Activated CD4-positive, alpha-beta memory T cell treated with anti-CD3 and anti-CD28 coated beads for 36 hours (primary cell): Measurements from ENCODE around the gene DDX41. TPM values are rescaled to one million over a fixed set of nuclear protein-coding genes. Genes with fewer than 3 reads are reported as not detected.

Source experiments
- CTCF ChIA-PET: fragments of 350-600 bp; sonication (Branson Sonifier 250); formaldehyde crosslinking; loops from one replicate; lab custom pipeline; 2021; ENCODE audit warnings: antibody characterized with exemption, inconsistent platforms; lab: Charles Lee
- POLR2A ChIA-PET: fragments of 350-600 bp; sonication (Branson Sonifier 250); formaldehyde crosslinking; loops from one replicate; lab custom pipeline; 2021; ENCODE audit warnings: antibody characterized with exemption; lab: Charles Lee
- DNase-seq: peaks from one replicate; pipeline ENCODE4 v3.0.0-alpha.2; 2020
- H3K27ac Mint-ChIP-seq: one replicate; pipeline ENCODE4 v1.8.0; 2021; ENCODE audit warnings: mixed read lengths
- H3K27me3 Mint-ChIP-seq: one replicate; pipeline ENCODE4 v1.8.0; 2021; ENCODE audit warnings: mixed read lengths
- H3K36me3 Mint-ChIP-seq: one replicate; pipeline ENCODE4 v1.8.0; 2021; ENCODE audit warnings: mixed read lengths
- H3K4me1 Mint-ChIP-seq: one replicate; pipeline ENCODE4 v1.8.0; 2021; ENCODE audit warnings: low read depth, mixed read lengths
- H3K4me3 Mint-ChIP-seq: one replicate; pipeline ENCODE4 v1.8.0; 2021; ENCODE audit warnings: mild to moderate bottlenecking, mixed read lengths
- H3K9me3 Mint-ChIP-seq: one replicate; pipeline ENCODE4 v1.8.0; 2021; ENCODE audit warnings: mixed read lengths
- intact Hi-C: fragments of 100-400 bp; cut with micrococcal nuclease; formaldehyde crosslinking; loops from one replicate; pipeline ENCODE4 v1.15.1; 2023
- total RNA-seq, 2 experiments: library from RNA; stranded (reverse); gene quantifications; one replicate each; pipeline ENCODE4 v1.2.3, GENCODE V29; 2021

DDX41 gene
- total RNA-seq, 2 experiments from 2014 or later: 143 to 145 TPM

DNA sequence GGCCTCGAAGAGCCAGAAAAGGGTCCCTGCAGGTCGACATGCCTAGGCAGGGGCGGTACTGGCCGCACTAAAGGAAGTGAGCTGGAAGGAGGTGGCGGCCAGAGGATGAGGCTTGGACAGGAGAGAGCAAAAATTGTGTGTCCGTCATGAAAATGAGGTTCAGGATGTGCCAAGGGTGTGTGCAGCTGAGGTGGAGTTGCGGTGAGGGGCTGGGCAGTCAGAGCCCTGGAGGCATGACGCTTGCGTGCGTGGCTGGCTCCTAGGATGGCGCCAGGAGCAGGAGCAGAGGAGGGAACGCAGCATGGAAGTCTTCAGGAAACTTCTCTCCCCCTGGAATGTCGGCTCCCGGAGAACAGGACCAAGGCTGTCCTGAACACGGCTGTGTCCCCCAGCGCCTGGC, 13.9 kb downstream of the DDX41 start:
- POLR2A ChIA-PET: no interaction called here
- H3K9me3 Mint-ChIP-seq: no peaks in the 10 kb centered on the region
- peaks cover 8% of the 10 kb centered on the region for H3K27me3 Mint-ChIP-seq
- H3K27ac Mint-ChIP-seq: no peak overlapping the region
- no peak for DNase-seq
- H3K36me3 Mint-ChIP-seq: no peaks in the 10 kb centered on the region
- intact Hi-C loops: no loop called here
- H3K4me3 Mint-ChIP-seq: no peak overlapping the region
- H3K4me1 Mint-ChIP-seq: peaks cover 9% of the 10 kb centered on the region
- CTCF ChIA-PET: interaction anchor here (0.5 to 5.4 kb wide), 12 partner anchors 10 to 590 kb away, joined by 3 to 67 read pairs (median 10); partner anchors contain the start of genes DDX41 and PFN3

DNA sequence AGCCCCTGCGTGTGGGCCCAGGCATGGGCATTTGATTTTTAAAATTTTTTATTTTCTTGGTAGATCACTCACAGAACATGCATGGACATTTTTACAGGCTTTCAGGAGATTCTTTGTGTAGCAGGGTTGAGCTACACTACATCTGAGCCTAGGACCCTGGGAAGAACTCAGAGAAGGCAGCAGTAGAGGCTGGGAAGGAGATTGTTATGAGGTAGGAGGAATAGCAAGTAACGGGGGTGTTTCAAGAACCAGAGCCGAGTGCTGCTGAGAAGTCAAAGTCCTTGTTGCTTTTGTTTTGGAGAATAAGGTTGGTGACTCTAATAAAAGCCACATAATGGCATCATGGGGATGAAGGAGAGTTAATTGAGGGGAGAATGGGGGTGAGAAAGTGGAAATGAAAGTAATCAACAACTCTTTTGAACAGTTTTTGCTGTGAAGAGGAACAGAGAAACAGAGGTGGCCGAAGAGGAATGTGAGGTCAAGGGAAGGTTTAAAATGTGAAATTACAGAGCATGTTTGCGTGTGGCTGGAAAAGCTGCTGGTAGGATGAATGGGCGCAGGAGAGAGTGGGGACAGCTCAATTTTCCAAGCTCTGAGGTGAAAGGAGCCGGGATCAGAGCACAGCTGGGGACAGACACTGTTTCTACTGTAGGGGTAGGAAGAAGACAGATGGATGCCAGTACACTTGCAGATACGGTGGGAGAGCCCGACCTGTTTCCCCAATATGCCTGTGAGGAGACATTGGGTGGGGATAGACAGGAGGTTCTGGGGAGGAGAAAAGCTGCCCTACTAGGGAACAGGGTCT, 14.7 kb downstream of the DDX41 start:
- ChIA-PET POLR2A (interaction anchor here (1.0 to 1.3 kb wide), 3 partner anchors 47 to 192 kb away, joined by 3 to 4 read pairs (median 3); no protein-coding TSS in a partner anchor), CTCF (interaction anchor here (0.6 to 5.4 kb wide), 33 partner anchors 8 to 482 kb away, joined by 3 to 67 read pairs (median 4); partner anchors contain the start of genes DDX41, DOK3 and PFN3)
- Mint-ChIP-seq H3K4me3 (no peak overlapping the region), H3K27me3 (peaks cover 8% of the 10 kb centered on the region), H3K9me3 (no peaks in the 10 kb centered on the region), H3K27ac (no peak overlapping the region), H3K4me1 (peaks cover 12% of the 10 kb centered on the region), H3K36me3 (no peaks in the 10 kb centered on the region)
- DNase-seq: no peak
- intact Hi-C loops: no loop called here

DNA sequence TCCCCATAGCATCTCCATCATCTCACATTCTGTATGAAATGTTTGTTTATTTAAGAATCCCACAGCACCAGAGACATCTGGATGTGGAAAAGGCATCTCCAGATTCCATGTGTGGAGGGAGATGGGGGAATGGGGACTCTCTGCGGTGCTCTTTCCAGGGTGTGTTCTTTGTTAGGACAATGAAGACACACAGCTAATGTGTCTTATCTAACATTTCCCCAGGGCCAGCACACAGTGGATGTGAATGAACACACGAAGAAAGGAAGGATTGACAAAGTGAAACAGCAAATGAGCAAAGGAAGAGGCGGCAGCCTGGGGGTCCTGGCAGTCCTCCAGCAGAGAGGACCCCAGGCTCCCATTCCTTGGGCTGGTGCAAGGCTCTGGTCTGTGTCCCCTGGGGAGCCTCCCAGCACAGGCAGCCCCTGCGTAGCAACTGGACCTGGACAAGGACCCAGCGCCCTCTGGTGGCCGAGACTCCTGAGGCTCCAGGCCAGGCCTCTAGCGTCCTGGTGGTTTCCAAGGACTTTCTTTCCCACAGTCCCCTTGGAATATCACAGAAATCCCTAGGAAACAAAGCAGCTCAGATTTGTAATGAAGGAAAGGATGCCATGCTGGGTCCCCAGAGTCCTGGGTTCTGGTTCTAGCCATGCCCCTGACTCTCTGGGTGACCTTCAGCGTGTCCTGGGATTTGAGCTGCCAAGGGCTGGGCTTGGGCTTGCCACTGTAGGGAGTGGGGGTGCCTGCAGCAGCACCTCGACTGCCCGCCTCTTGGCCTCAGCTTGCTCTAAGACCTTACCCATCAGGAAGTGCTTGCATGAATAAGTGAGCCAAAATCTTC, 15.9 kb downstream of the DDX41 start:
- peak; percentile 88 for DNase-seq
- intact Hi-C loops: no loop called here
- no peak overlapping the region for H3K27ac Mint-ChIP-seq
- no peaks in the 10 kb centered on the region for H3K9me3 Mint-ChIP-seq
- peaks cover 12% of the 10 kb centered on the region for H3K4me1 Mint-ChIP-seq
- H3K36me3 Mint-ChIP-seq: no peaks in the 10 kb centered on the region
- H3K4me3 Mint-ChIP-seq: no peak overlapping the region
- ChIA-PET POLR2A (interaction anchor here (0.6 to 1.3 kb wide), 5 partner anchors 21 to 191 kb away, joined by 3 to 4 read pairs (median 3); no protein-coding TSS in a partner anchor), CTCF (interaction anchor here (0.6 to 5.4 kb wide), 40 partner anchors 9 to 481 kb away, joined by 3 to 67 read pairs (median 4); partner anchors contain the start of genes DDX41, DOK3 and PFN3)
- peaks cover 8% of the 10 kb centered on the region for H3K27me3 Mint-ChIP-seq

DNA sequence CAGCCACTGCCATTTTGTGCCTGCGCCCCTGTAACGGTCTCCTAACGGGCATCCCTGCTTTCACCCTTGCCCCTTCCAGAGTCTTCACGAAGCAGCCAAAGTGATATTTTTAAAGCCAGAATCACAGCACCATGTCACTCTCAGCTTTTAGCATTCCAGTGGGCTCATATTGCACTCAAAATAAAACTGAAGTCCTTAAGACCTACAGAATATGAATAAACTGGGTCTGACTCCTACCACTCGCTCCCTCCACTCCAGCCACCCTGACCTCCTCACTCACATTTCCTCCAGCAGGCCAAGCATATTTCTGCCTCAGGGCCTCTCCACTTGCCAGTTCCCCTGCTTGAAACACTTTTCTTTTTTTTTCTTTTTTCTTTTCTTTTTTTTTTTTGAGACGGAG, 16.9 kb downstream of the DDX41 start:
- POLR2A ChIA-PET: interaction anchor here (1.2 kb wide), 1 partner anchor 96 kb away, joined by 3 read pairs; no protein-coding TSS in a partner anchor
- no peaks in the 10 kb centered on the region for H3K9me3 Mint-ChIP-seq
- no peak overlapping the region for H3K4me3 Mint-ChIP-seq

DNA sequence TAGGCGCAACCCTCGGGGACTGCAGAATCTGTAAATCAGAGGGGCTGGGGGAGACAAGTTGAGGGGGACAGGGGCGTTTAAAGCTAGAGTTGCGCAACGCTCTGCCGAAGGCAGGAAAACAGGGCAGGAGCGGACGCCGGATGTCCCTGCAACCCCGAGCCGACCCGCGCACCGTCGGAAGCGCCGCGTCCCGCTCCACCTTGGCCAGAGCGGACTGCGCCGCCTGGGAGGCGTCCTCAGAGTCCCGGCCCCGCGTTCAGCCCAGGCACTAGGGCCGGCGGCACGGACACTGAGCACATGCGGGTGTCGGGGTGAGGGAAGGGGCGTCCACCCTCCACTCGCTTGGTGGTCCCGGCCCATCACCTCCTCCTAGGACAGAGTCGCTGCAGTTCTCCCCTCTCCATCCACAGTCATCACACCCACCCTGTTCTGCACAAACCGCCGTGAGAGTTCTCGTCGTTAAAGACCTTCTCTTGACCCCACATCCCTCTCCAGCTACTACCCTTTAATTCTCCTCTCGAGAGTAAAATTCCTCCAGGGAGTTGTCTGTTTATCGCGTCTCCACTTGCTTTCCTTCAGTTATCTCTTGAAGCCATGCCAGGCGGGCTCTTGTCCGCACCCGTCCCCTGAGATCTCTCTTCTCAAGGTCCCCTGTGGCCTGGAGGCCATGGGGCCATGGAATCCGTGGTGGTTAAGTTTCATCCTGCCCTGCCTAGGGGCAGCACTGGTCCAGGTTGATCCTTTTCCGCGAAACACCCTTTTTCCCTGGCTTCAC, 18.6 kb downstream of the DDX41 start:
- H3K36me3 Mint-ChIP-seq: no peaks in the 10 kb centered on the region
- DNase-seq: peak; percentile 62
- peaks cover 8% of the 10 kb centered on the region for H3K27me3 Mint-ChIP-seq
- ChIA-PET CTCF (interaction anchor here (0.7 to 4.2 kb wide), 11 partner anchors 26 to 188 kb away, joined by 3 to 23 read pairs (median 4); no protein-coding TSS in a partner anchor), POLR2A (interaction anchor here (0.7 to 1.4 kb wide), 7 partner anchors 17 to 147 kb away, joined by 3 to 5 read pairs (median 3); no protein-coding TSS in a partner anchor)
- H3K4me1 Mint-ChIP-seq: peaks cover 26% of the 10 kb centered on the region
- no peaks in the 10 kb centered on the region for H3K9me3 Mint-ChIP-seq
- intact Hi-C loops: loop anchor here (5.0 kb wide), 1 partner anchor 386 kb away; no protein-coding TSS in a partner anchor
- peak overlapping the region; percentile 82 for H3K4me3 Mint-ChIP-seq
- H3K27ac Mint-ChIP-seq: peak overlapping the region; percentile 23

More for the DNA sequence above, 16.9 kb downstream of the DDX41 start:
- intact Hi-C loops: loop anchor here (5.0 kb wide), 1 partner anchor 388 kb away; no protein-coding TSS in a partner anchor
- CTCF ChIA-PET: interaction anchor here (0.8 to 5.4 kb wide), 11 partner anchors 10 to 195 kb away, joined by 3 to 67 read pairs (median 6); partner anchors contain the start of genes DOK3 and PFN3
- Mint-ChIP-seq H3K4me1 (peaks cover 14% of the 10 kb centered on the region), H3K27me3 (peaks cover 8% of the 10 kb centered on the region), H3K27ac (no peak overlapping the region), H3K36me3 (no peaks in the 10 kb centered on the region)
- no peak for DNase-seq

DNA sequence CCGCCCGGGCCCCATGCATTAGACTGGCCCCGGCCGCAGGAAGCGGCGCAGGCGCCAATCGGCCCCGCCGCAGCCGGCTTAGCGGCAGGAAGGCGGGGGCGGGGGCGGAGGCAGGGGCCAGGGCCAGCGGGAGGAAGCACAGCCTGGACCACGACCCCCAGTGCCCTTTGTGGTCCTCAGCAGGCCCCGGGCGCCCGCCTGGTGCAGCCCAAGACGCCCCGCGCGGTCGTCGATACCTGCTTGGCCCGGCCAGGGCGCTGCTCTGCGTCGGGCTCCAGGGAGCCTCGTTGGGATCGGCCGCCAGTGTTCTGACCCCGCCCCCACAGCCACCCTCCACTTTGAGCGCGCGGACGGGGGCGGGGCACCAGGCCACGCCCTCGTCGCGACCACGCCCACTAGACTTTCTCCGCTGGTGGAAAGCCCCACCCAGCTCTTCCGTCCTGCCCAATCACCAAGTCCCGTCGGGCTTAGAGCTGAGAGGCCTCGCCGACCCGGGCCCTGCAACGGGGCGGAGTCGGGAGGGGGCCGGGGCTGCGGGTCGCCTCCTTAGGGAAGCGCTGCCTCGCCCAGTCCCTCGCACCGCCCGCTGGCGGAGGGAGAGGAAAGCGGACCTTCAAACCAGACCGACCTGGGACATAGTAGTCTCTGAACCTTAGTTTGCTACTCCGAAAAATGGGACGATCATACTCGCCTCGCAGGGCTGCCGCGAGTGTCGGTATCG, 19.3 kb downstream of the DDX41 start, which contains the start of gene PDLIM7:
TSS of gene PDLIM7 (minus strand) at position 313 of the 721 bp plus-strand sequence. CDS start 1,092 bp downstream, outside the sequence.
- intact Hi-C loops: loop anchor here (1.0 to 5.0 kb wide), 7 partner anchors 19 to 385 kb away; partner anchors contain the start of gene GRK6
- Mint-ChIP-seq H3K27ac (peak within 1 kb of the TSS; percentile 23), H3K9me3 (no peaks in the 10 kb centered on the region), H3K4me1 (peaks cover 27% of the 10 kb centered on the region), H3K27me3 (peaks cover 8% of the 10 kb centered on the region), H3K36me3 (no peaks in the 10 kb centered on the region), H3K4me3 (peak within 1 kb of the TSS; percentile 82)
- ChIA-PET POLR2A (interaction anchor here (0.7 to 1.4 kb wide), 7 partner anchors 18 to 147 kb away, joined by 3 to 5 read pairs (median 3); no protein-coding TSS in a partner anchor), CTCF (interaction anchor here (0.7 to 4.2 kb wide), 10 partner anchors 25 to 188 kb away, joined by 3 to 23 read pairs (median 4); no protein-coding TSS in a partner anchor)
- peak; percentile 96 for DNase-seq

DNA sequence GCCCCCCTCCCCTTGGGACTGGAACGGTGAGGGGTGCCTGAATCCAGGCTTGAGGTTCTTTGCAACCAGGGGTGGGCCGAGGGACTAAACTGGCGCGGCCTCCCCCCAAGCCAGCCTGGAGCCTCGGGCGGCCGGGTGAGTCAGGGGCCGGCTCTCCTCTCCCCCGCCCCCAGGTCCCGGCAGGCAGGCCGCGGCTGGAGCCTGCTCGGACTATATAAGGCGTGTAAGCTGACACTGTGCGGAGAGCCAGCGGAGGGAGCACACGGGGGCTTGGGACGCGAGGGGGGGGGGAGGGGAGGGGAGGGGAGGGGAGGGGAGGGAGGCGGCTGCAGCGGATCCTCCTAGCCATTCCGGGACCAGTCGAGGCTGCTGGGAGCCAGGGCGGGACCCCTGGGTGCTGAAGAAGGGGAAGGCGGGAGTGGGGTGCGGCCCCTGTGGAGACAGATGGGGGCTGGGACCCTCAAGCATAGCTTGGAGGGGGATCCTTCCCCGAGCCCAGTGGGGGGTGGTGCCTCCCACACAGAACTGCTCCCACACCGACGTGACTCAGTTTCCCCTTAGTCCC, 20.0 kb downstream of the DDX41 start:
- Mint-ChIP-seq H3K27ac (no peak overlapping the region), H3K27me3 (peaks cover 8% of the 10 kb centered on the region), H3K4me3 (peak overlapping the region; percentile 82), H3K9me3 (no peaks in the 10 kb centered on the region), H3K4me1 (peaks cover 27% of the 10 kb centered on the region), H3K36me3 (no peaks in the 10 kb centered on the region)
- intact Hi-C loops: loop anchor here (1.0 to 5.0 kb wide), 7 partner anchors 18 to 385 kb away; partner anchors contain the start of gene GRK6
- POLR2A ChIA-PET: interaction anchor here (1.1 to 1.4 kb wide), 3 partner anchors 40 to 106 kb away, joined by 3 to 5 read pairs (median 5); no protein-coding TSS in a partner anchor
- DNase-seq: peak; percentile 38
- CTCF ChIA-PET: interaction anchor here (0.7 to 4.2 kb wide), 8 partner anchors 25 to 184 kb away, joined by 3 to 23 read pairs (median 4); no protein-coding TSS in a partner anchor

DNA sequence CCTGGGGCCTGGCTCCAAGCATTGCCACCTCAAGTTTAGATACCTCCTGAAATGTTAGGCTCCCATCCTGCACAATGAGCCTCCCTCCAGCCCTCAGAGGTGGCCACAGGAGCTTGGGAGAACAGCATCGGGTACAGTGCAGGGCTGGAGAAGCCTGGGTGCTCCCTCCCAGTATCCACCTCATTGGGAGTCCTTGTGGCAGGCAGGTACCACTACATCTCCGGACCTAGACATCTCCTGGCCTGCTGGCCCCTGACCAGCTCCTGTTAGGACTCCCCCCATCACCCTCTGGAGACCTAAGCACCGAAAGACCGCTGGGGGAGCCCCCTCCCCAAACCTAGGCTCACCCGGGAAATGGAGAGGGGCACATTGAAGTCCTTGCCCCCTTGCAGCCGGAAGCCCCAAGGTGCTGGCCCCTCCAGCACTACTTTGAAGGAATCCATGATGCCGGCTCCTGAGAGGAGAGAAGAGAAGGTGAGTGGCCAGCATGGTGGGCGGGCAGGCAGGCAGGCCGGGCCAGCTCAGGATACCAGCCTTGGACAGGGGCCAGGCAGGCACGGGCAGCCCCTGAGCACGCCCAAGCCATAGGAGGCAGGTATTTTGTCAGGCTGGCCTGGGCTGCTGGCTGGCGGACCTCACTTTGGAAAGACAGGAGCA, 20.6 kb downstream of the DDX41 start:
- POLR2A ChIA-PET: interaction anchor here (1.0 kb wide), 1 partner anchor 20 kb away, joined by 3 read pairs; no protein-coding TSS in a partner anchor

More for the DNA sequence above, 20.6 kb downstream of the DDX41 start:
- H3K36me3 Mint-ChIP-seq: peaks cover 2% of the 10 kb centered on the region
- intact Hi-C loops: loop anchor here (2.0 to 5.0 kb wide), 3 partner anchors 17 to 384 kb away; no protein-coding TSS in a partner anchor
- peaks cover 8% of the 10 kb centered on the region for H3K27me3 Mint-ChIP-seq
- DNase-seq: no peak
- no peaks in the 10 kb centered on the region for H3K9me3 Mint-ChIP-seq
- CTCF ChIA-PET: interaction anchor here (1.6 to 4.2 kb wide), 6 partner anchors 39 to 106 kb away, joined by 4 to 23 read pairs (median 18); partner anchors contain the start of gene GRK6
- H3K4me1 Mint-ChIP-seq: peaks cover 27% of the 10 kb centered on the region
- H3K27ac Mint-ChIP-seq: no peak overlapping the region
- H3K4me3 Mint-ChIP-seq: peak overlapping the region; percentile 60
